A673 (cell line): ENCODE measurements around the gene EEF1AKMT3.

ENCODE experiments used
- EZH2 ChIP-seq: fragments of 200-600 bp; sonication (generic); IDR thresholded peaks from 2 replicates; pipeline ENCODE4 v1.6.1; 2017; ENCODE audit warnings: borderline replicate concordance, low read depth, mild to moderate bottlenecking, mixed read lengths, antibody characterized with exemption, low read length; ENCODE audit not compliant: poor library complexity, severe bottlenecking
- TF ChIP-seq, protein P1 (sequence below): fragments of 300-800, 200-600 bp; sonication (generic); conservative IDR thresholded peaks from 2 replicates; pipeline ENCODE4 v1.5.1; 2017; ENCODE audit warnings: low read depth, mild to moderate bottlenecking, antibody characterized with exemption, low read length, moderate library complexity, mixed read lengths

- TF ChIP-seq, protein P1, sequence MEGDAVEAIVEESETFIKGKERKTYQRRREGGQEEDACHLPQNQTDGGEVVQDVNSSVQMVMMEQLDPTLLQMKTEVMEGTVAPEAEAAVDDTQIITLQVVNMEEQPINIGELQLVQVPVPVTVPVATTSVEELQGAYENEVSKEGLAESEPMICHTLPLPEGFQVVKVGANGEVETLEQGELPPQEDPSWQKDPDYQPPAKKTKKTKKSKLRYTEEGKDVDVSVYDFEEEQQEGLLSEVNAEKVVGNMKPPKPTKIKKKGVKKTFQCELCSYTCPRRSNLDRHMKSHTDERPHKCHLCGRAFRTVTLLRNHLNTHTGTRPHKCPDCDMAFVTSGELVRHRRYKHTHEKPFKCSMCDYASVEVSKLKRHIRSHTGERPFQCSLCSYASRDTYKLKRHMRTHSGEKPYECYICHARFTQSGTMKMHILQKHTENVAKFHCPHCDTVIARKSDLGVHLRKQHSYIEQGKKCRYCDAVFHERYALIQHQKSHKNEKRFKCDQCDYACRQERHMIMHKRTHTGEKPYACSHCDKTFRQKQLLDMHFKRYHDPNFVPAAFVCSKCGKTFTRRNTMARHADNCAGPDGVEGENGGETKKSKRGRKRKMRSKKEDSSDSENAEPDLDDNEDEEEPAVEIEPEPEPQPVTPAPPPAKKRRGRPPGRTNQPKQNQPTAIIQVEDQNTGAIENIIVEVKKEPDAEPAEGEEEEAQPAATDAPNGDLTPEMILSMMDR, result no peak
- no peak for TF ChIP-seq EZH2
Observed at GRCh38 chr12:57750561-57751431, 21.6 kb upstream of the EEF1AKMT3 start.
